HG03439 (cell line): ENCODE data around the gene KIF25.
"Not testable (repeated sequence)": the region's sequence is repeated elsewhere in the genome, so short reads cannot be mapped to it uniquely, and the experiment has no call there.

ENCODE experiments used
- ATAC-seq: cut with Tn5 transposase; IDR thresholded peaks from one replicate; pipeline ENCODE4 v1.9.1; 2021; ENCODE audit warnings: mild to moderate bottlenecking, moderate library complexity; ENCODE audit not compliant: unreplicated experiment

KIF25 gene

GRCh38 chr6:168063431-168063830, 66.0 kb downstream of the KIF25 start:
- no peak for ATAC-seq

GRCh38 chr6:168064226-168064807, 66.8 kb downstream of the KIF25 start:
- ATAC-seq: no peak

- ATAC-seq: no peak
These were observed 69.7 kb downstream of the KIF25 start for GRCh38 chr6:168067081-168067759.

GRCh38 chr6:168070804-168071203, 73.3 kb downstream of the KIF25 start:
- no peak for ATAC-seq

- ATAC-seq: no peak
These were observed 74.1 kb downstream of the KIF25 start for GRCh38 chr6:168071620-168072019.

GRCh38 chr6:168072261-168072660, 74.8 kb downstream of the KIF25 start:
- ATAC-seq: no peak

- no peak for ATAC-seq
These were observed 75.3 kb downstream of the KIF25 start for GRCh38 chr6:168072730-168073129.

GRCh38 chr6:168073937-168074730, 76.7 kb downstream of the KIF25 start:
- ATAC-seq: no peak

- ATAC-seq: no peak
These were observed 77.7 kb downstream of the KIF25 start for GRCh38 chr6:168075216-168075615.

GRCh38 chr6:168075787-168076202, 78.3 kb downstream of the KIF25 start:
- no peak for ATAC-seq

GRCh38 chr6:168077401-168077800, 79.9 kb downstream of the KIF25 start:
- ATAC-seq: not testable (repeated sequence)

- ATAC-seq: no peak
These were observed 80.9 kb downstream of the KIF25 start for GRCh38 chr6:168078175-168078942.

- ATAC-seq: no peak
These were observed 81.5 kb downstream of the KIF25 start, which contains the start of gene FRMD1 for GRCh38 chr6:168078943-168079405. Gene FRMD1 (minus strand): TSS chr6:168079212. CDS start chr6:168079094, 118 bp downstream.

GRCh38 chr6:168080393-168081077, 83.1 kb downstream of the KIF25 start:
- ATAC-seq: no peak

GRCh38 chr6:168081858-168082546, 84.5 kb downstream of the KIF25 start:
- ATAC-seq: no peak

- no peak for ATAC-seq
These were observed 85.5 kb downstream of the KIF25 start for GRCh38 chr6:168082860-168083513.

- ATAC-seq: no peak
These were observed 86.0 kb downstream of the KIF25 start for GRCh38 chr6:168083514-168083885.

GRCh38 chr6:168084465-168085160, 87.1 kb downstream of the KIF25 start:
- ATAC-seq: no peak

- ATAC-seq: no peak
These were observed 88.6 kb downstream of the KIF25 start for GRCh38 chr6:168086066-168086465.
